K562 (cell line): ENCODE results near the gene MEIS1. TPM values are rescaled to one million over a fixed set of nuclear protein-coding genes. Genes with fewer than 3 reads are reported as not detected.

Source experiments
- ATAC-seq: fragments of 200-7000 bp; cut with Tn5 transposase; 3 replicates; pipeline ENCODE4 v1.9.1; 2020; ENCODE audit warnings: moderate library complexity
- BruUV-seq: library from RNA; stranded (reverse); fragments of 400-500 nt; replicated peaks from 2 replicates; lab custom pipeline; 2021; lab: Mats Ljungman, UMichigan
- CTCF ChIA-PET: fragments of 300-600 bp; formaldehyde crosslinking; extraction: SDS; loops from one replicate; lab custom pipeline; 2021; ENCODE audit warnings: low intra/inter-chr PET ratio; lab: Yijun Ruan, JAX
- POLR2A ChIA-PET: fragments of 300-600, 350-650 bp; sonication (Branson Sonifier 250); formaldehyde crosslinking; extraction: SDS; loops from one replicate; lab custom pipeline; 2021; ENCODE audit warnings: antibody characterized with exemption, inconsistent platforms; lab: Yijun Ruan, JAX
- DNase-seq, 4 experiments: peaks; one replicate each; pipeline versions ENCODE4 v3.0.0 to v3.0.0-alpha.2; 2011 to 2018; ENCODE audit warnings: low spot score in 3 of 4, mixed read lengths in 3 of 4; ENCODE audit errors: extremely low read depth in 1 of 4
- FAIRE-seq: peaks from 2 replicates; lab custom pipeline; 2011; peaks lifted over from hg19 to GRCh38; lab: Jason Lieb, UNC
- H2AFZ ChIP-seq: 2 replicates; pipeline ENCODE4 v1.6.0; 2011; ENCODE audit warnings: low read depth, low read length, control low read depth, inconsistent platforms
- H3K27ac ChIP-seq: fragments of 200-600 bp; 3 replicates; pipeline ENCODE4 v1.8.0; 2011; ENCODE audit warnings: low read depth, mild to moderate bottlenecking, control low read depth, inconsistent platforms, low read length, moderate library complexity, mixed read lengths; ENCODE audit errors: extremely low read depth
- H3K27me3 ChIP-seq, 2 experiments: fragments of 300-600 bp in 1 of 2; 2 replicates in 1 of 2; 3 replicates in 1 of 2; pipeline versions ENCODE4 v1.6.0 to v1.8.0; 2011; ENCODE audit warnings: inconsistent platforms in 2 of 2, low read length in 2 of 2, mild to moderate bottlenecking in 1 of 2, mixed read lengths in 1 of 2, moderate library complexity in 1 of 2; ENCODE audit not compliant: control insufficient read depth in 2 of 2, insufficient read depth in 2 of 2
- H3K36me3 ChIP-seq: fragments of 300-600 bp; 3 replicates; pipeline ENCODE4 v1.8.0; 2011; ENCODE audit warnings: mild to moderate bottlenecking, low read length, inconsistent platforms; ENCODE audit not compliant: control insufficient read depth, insufficient read depth
- H3K4me1 ChIP-seq, 2 experiments: fragments of 200-600 bp in 1 of 2; replicated peaks in 1 of 2; 2 replicates in 1 of 2; 3 replicates in 1 of 2; pipeline versions ENCODE4 v1.5.1 to v1.8.0; 2011; ENCODE audit warnings: inconsistent platforms in 2 of 2, low read length in 2 of 2, mild to moderate bottlenecking in 1 of 2, mixed read lengths in 1 of 2, moderate library complexity in 1 of 2; ENCODE audit not compliant: control insufficient read depth in 2 of 2, insufficient read depth in 2 of 2
- H3K4me2 ChIP-seq: 2 replicates; pipeline ENCODE4 v1.6.1; 2011; ENCODE audit warnings: low read length, control low read depth, inconsistent platforms, mixed read lengths; ENCODE audit not compliant: insufficient read depth
- H3K4me3 ChIP-seq: fragments of 200-600 bp; sonication (generic), shearing (Covaris generic); 2 replicates; pipeline ENCODE4 v1.5.1; 2016; ENCODE audit warnings: control low read depth, inconsistent platforms
- H3K79me2 ChIP-seq: fragments of 200-600 bp; 3 replicates; pipeline ENCODE4 v1.8.0; 2011; ENCODE audit warnings: low read length, inconsistent platforms; ENCODE audit not compliant: control insufficient read depth, insufficient read depth
- H3K9ac ChIP-seq, 2 experiments: 2 replicates each; pipeline versions ENCODE4 v1.6.0 to v1.6.1; 2011; ENCODE audit warnings: low read depth in 2 of 2, low read length in 2 of 2, control low read depth in 1 of 2, inconsistent platforms in 1 of 2, mild to moderate bottlenecking in 1 of 2, mixed read lengths in 1 of 2; ENCODE audit not compliant: insufficient read depth in 1 of 2
- H3K9me1 ChIP-seq: one replicate; pipeline ENCODE4 v1.6.0; 2011; ENCODE audit warnings: inconsistent platforms, mild to moderate bottlenecking, low read length, moderate library complexity; ENCODE audit not compliant: control insufficient read depth, insufficient read depth
- H3K9me3 ChIP-seq: replicated peaks from 2 replicates; pipeline ENCODE4 v1.5.1; 2011; ENCODE audit warnings: low read depth, low read length, inconsistent platforms; ENCODE audit not compliant: control insufficient read depth, insufficient read depth
- H4K20me1 ChIP-seq: replicated peaks from 2 replicates; pipeline ENCODE4 v1.6.1; 2011; ENCODE audit warnings: low read length, inconsistent platforms, mixed read lengths; ENCODE audit not compliant: control insufficient read depth, insufficient read depth
- BMI1 ChIP-seq: fragments of 150-350 bp; IDR thresholded peaks from 2 replicates; pipeline ENCODE4 v1.6.1; 2014; ENCODE audit warnings: low read length
- CBX2 ChIP-seq: fragments of 200-600 bp; sonication (generic); IDR thresholded peaks from one replicate; pipeline ENCODE4 v1.6.1; 2012; ENCODE audit warnings: mild to moderate bottlenecking, low read length, inconsistent platforms; ENCODE audit not compliant: insufficient read depth, poor library complexity, severe bottlenecking
- PML ChIP-seq: IDR thresholded peaks from 2 replicates; pipeline ENCODE4 v1.6.1; 2012; ENCODE audit warnings: low read length, inconsistent platforms
- SMARCE1 ChIP-seq: fragments of 450-650 bp; IDR thresholded peaks from 2 replicates; pipeline ENCODE4 v1.7.1; 2016; ENCODE audit warnings: mild to moderate bottlenecking
- TEAD1 ChIP-seq, 2 experiments: fragments of 450-650 bp in 1 of 2; sonication (generic) in 1 of 2; formaldehyde crosslinking; IDR thresholded peaks; 2 replicates each; pipeline versions ENCODE4 v1.4.0 to v1.8.0; 2020 to 2022; ENCODE audit warnings: mild to moderate bottlenecking in 2 of 2, missing genetic modification reagents in 1 of 2
- ZNF766 ChIP-seq: fragments of 200-800 bp; sonication (Bioruptor generic); conservative IDR thresholded peaks from 2 replicates; pipeline ENCODE4 v1.6.1; 2016; ENCODE audit warnings: missing genetic modification characterization, missing compliant biosample characterization
- WGBS: fragments of 100-300 bp; shearing (Covaris generic); methylation state at CpG from one replicate; pipeline ENCODE4 v1.1.6; 2016; ENCODE audit warnings: low coverage, mixed read lengths; ENCODE audit not compliant: insufficient coverage; ENCODE audit errors: missing lambda C conversion rate; 5-methylcytosine and 5-hydroxymethylcytosine counted together
- in situ Hi-C: fragments of 300-500 bp; cut with MboI; formaldehyde crosslinking; loops from 4 replicates; pipeline ENCODE4 v1.15.0; 2018; ENCODE audit warnings: inconsistent platforms, mixed read lengths
- intact Hi-C: fragments of 100-400 bp; cut with micrococcal nuclease; formaldehyde crosslinking; loops from 2 replicates; pipeline ENCODE4 v1.14.2; 2022
- polyA plus RNA-seq, 8 experiments: library from polyadenylated mRNA; depleted of rRNA in 4 of 8; stranded (reverse) in 5 of 8; unstranded in 3 of 8; fragments of >200 nt; fragmentation: Nextera tagmentation in 2 of 8; fragmentation: Illumina TruSeq in 1 of 8; extraction: Ambion mirVana in 2 of 8; extraction: Trizol in 1 of 8; gene quantifications; 2 replicates each; pipeline versions ENCODE4 v1.2.1 to v1.2.3, GENCODE V29; 2011 to 2014; ENCODE audit warnings: inconsistent platforms in 1 of 8, missing spikeins in 1 of 8
- total RNA-seq, 7 experiments: library from RNA; depleted of rRNA in 6 of 7; stranded (reverse); fragments of >200 nt in 6 of 7; fragmentation: Illumina TruSeq in 2 of 7; extraction: Trizol in 2 of 7; gene quantifications; 2 replicates each; pipeline versions ENCODE4 v1.2.1 to v1.2.3, GENCODE V29; 2011 to 2021; ENCODE audit warnings: low replicate concordance in 1 of 7
- TF ChIP-seq, protein P1 (sequence below): fragments of 450-650 bp; IDR thresholded peaks from 2 replicates; pipeline ENCODE4 v1.6.1; 2017; ENCODE audit warnings: antibody characterized with exemption, mild to moderate bottlenecking
- TF ChIP-seq, protein P2 (sequence below): fragments of 450-650 bp; IDR thresholded peaks from 2 replicates; pipeline ENCODE4 v1.7.0; 2016; ENCODE audit warnings: borderline replicate concordance
- TF ChIP-seq, protein P3 (sequence below), 3 experiments: fragments of 200-800 bp in 1 of 3; sonication (Bioruptor generic) in 1 of 3; sonication (generic) in 1 of 3; formaldehyde crosslinking in 1 of 3; IDR thresholded peaks; 2 replicates each; pipeline versions ENCODE4 v1.6.1 to v1.8.0; 2016 to 2022; ENCODE audit warnings: mild to moderate bottlenecking in 2 of 3, missing compliant biosample characterization in 2 of 3, missing genetic modification characterization in 2 of 3, missing genetic modification reagents in 1 of 3
- TF ChIP-seq, protein P4 (sequence below): sonication (generic); formaldehyde crosslinking; IDR thresholded peaks from 2 replicates; pipeline ENCODE4 v1.8.1; 2023; ENCODE audit warnings: mild to moderate bottlenecking, missing genetic modification reagents

The MEIS1 gene
- total and polyA plus RNA-seq, 9 of the 15 experiments (the other 6 are each of a cell fraction or from before 2014, with no cell fraction given): 2.3 to 9.0 (median 5.9) TPM

DNA sequence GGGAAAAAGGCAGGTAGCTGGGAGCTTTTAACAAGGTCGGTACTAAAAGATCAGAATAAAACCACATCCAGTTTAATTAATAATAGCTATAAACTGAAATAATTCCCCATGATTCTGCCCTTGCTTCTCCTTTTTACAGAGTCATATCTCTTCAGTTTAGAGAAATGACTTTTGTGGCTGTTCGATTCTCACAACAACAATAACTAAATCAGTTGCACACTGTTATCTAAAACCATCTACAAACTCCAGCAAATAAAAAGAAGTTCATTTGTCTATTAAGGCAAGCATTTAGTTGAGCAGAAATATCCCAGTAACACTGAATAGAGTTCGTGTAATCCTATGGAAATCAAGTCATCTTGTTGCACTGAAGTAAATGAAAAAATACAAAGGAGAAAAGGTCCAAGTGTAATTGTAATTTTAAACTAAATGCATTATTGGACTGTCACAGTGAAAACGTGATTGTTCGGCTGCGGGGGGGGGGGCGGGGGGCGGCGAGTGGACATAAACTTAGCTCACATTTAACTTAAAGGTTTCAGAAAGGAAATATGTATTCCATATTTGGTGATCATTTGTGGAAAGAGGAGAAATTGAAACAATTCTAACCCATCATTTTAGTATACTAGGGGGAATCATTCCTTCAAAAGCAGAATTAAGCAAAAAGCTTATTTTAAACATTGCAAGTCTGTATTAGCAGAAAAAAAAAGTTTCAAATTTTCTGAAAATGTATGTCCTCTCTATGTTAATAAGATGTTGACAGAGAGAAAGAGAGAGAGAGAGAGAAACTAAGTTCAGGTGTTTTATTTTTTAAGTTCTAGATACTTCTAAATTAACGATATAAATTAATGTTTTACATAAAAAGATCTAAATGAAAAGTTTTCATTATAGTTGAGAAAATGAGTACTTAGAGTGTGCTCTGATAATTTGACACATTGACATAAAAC lies 144.5 kb downstream of the MEIS1 start:
- H3K79me2 ChIP-seq: no peaks in the 10 kb centered on the region
- 2% methylated on average over 10 of the region's 10 CpGs for WGBS
- TF ChIP-seq BMI1: peak; percentile 20; the same call in 1 of the 2 replicates
- TF ChIP-seq, protein P1, sequence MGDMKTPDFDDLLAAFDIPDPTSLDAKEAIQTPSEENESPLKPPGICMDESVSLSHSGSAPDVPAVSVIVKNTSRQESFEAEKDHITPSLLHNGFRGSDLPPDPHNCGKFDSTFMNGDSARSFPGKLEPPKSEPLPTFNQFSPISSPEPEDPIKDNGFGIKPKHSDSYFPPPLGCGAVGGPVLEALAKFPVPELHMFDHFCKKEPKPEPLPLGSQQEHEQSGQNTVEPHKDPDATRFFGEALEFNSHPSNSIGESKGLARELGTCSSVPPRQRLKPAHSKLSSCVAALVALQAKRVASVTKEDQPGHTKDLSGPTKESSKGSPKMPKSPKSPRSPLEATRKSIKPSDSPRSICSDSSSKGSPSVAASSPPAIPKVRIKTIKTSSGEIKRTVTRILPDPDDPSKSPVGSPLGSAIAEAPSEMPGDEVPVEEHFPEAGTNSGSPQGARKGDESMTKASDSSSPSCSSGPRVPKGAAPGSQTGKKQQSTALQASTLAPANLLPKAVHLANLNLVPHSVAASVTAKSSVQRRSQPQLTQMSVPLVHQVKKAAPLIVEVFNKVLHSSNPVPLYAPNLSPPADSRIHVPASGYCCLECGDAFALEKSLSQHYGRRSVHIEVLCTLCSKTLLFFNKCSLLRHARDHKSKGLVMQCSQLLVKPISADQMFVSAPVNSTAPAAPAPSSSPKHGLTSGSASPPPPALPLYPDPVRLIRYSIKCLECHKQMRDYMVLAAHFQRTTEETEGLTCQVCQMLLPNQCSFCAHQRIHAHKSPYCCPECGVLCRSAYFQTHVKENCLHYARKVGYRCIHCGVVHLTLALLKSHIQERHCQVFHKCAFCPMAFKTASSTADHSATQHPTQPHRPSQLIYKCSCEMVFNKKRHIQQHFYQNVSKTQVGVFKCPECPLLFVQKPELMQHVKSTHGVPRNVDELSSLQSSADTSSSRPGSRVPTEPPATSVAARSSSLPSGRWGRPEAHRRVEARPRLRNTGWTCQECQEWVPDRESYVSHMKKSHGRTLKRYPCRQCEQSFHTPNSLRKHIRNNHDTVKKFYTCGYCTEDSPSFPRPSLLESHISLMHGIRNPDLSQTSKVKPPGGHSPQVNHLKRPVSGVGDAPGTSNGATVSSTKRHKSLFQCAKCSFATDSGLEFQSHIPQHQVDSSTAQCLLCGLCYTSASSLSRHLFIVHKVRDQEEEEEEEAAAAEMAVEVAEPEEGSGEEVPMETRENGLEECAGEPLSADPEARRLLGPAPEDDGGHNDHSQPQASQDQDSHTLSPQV: no peak
- TF ChIP-seq ZNF766 (CRISPR knock-in tag): no peak
- TF ChIP-seq PML: no peak
- no peak for TF ChIP-seq TEAD1 (CRISPR knock-in tag; IDR thresholded peaks at IDR 0.05)
- TF ChIP-seq, protein P2, sequence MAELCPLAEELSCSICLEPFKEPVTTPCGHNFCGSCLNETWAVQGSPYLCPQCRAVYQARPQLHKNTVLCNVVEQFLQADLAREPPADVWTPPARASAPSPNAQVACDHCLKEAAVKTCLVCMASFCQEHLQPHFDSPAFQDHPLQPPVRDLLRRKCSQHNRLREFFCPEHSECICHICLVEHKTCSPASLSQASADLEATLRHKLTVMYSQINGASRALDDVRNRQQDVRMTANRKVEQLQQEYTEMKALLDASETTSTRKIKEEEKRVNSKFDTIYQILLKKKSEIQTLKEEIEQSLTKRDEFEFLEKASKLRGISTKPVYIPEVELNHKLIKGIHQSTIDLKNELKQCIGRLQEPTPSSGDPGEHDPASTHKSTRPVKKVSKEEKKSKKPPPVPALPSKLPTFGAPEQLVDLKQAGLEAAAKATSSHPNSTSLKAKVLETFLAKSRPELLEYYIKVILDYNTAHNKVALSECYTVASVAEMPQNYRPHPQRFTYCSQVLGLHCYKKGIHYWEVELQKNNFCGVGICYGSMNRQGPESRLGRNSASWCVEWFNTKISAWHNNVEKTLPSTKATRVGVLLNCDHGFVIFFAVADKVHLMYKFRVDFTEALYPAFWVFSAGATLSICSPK: no peak
- TF ChIP-seq CBX2: peak; percentile 90
- TF ChIP-seq, protein P3, sequence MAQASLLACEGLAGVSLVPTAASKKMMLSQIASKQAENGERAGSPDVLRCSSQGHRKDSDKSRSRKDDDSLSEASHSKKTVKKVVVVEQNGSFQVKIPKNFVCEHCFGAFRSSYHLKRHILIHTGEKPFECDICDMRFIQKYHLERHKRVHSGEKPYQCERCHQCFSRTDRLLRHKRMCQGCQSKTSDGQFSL (CRISPR knock-in tag; IDR thresholded peaks at IDR 0.05): no peak
- TF ChIP-seq, protein P3 (tag; IDR thresholded peaks at IDR 0.05): 0 out of 4 replicates have a peak, but pooled peaks of 1 of the 2 experiments have one; percentile 26
- no peak for TF ChIP-seq SMARCE1
- TF ChIP-seq, protein P4, sequence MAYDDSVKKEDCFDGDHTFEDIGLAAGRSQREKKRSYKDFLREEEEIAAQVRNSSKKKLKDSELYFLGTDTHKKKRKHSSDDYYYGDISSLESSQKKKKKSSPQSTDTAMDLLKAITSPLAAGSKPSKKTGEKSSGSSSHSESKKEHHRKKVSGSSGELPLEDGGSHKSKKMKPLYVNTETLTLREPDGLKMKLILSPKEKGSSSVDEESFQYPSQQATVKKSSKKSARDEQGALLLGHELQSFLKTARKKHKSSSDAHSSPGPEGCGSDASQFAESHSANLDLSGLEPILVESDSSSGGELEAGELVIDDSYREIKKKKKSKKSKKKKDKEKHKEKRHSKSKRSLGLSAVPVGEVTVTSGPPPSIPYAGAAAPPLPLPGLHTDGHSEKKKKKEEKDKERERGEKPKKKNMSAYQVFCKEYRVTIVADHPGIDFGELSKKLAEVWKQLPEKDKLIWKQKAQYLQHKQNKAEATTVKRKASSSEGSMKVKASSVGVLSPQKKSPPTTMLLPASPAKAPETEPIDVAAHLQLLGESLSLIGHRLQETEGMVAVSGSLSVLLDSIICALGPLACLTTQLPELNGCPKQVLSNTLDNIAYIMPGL (CRISPR knock-in tag): no peak
- in situ Hi-C loops: loop anchor here (5.0 kb wide), 1 partner anchor 152 kb away; no protein-coding TSS in a partner anchor
- FAIRE-seq (no peak), ATAC-seq (no peak), DNase-seq (no peak)
- no peak overlapping the region for H3K4me3 ChIP-seq
- no peak overlapping the region for H3K4me2 ChIP-seq
- H3K36me3 ChIP-seq: no peaks in the 10 kb centered on the region
- no peaks in the 10 kb centered on the region for H4K20me1 ChIP-seq
- peaks cover 0 to 30% of the 10 kb centered on the region in 2 experiments; a peak in 4 of 5 replicates for H3K4me1 ChIP-seq
- ChIA-PET POLR2A (no interaction called here), CTCF (no interaction called here)
- BruUV-seq: no TSS peak
- no peaks in the 10 kb centered on the region for H3K9me3 ChIP-seq
- intact Hi-C loops: loop anchor here (5.0 to 10.0 kb wide), 6 partner anchors 665 to 1453 kb away; no protein-coding TSS in a partner anchor
- H2AFZ ChIP-seq: no peak overlapping the region
- no peak overlapping the region for H3K27ac ChIP-seq
- H3K27me3 ChIP-seq: peaks cover 48 to 51% of the 10 kb centered on the region in 2 experiments
- H3K9me1 ChIP-seq: no peaks in the 10 kb centered on the region
- H3K9ac ChIP-seq: no peak overlapping the region
